Muscle layer of duodenum (tissue), 2 donors: Measurements from ENCODE around the gene GDF2.

Experiments
- H3K27ac ChIP-seq: one replicate; pipeline ENCODE4 v1.7.0; 2013; ENCODE audit warnings: mild to moderate bottlenecking, low read length
- H3K27me3 ChIP-seq: one replicate; pipeline ENCODE4 v1.7.0; 2013; ENCODE audit warnings: low read depth, mild to moderate bottlenecking, control low read depth, low read length
- H3K36me3 ChIP-seq, 2 donors: one replicate each; pipeline ENCODE4 v1.7.0; 2013; ENCODE audit warnings: low read length in 2 of 2, control low read depth in 1 of 2, mild to moderate bottlenecking in 1 of 2; ENCODE audit not compliant: insufficient read depth in 2 of 2, control insufficient read depth in 1 of 2
- H3K4me1 ChIP-seq, 2 donors: one replicate each; pipeline ENCODE4 v1.7.0; 2013; ENCODE audit warnings: low read length in 2 of 2, mild to moderate bottlenecking in 2 of 2, control low read depth in 1 of 2, moderate library complexity in 1 of 2; ENCODE audit not compliant: insufficient read depth in 2 of 2, control insufficient read depth in 1 of 2
- H3K4me3 ChIP-seq, 2 donors: one replicate each; pipeline ENCODE4 v1.7.0; 2013; ENCODE audit warnings: low read length in 2 of 2, low read depth in 1 of 2, mild to moderate bottlenecking in 1 of 2
- H3K9me3 ChIP-seq, 2 donors: one replicate each; pipeline ENCODE4 v1.7.0; 2013; ENCODE audit warnings: low read length in 2 of 2, control low read depth in 1 of 2, mild to moderate bottlenecking in 1 of 2; ENCODE audit not compliant: control insufficient read depth in 1 of 2
- donor health status: healthy.

Gene GDF2

GRCh38 chr10:47326927-47327330 lies 4.7 kb downstream of the GDF2 start:
- Histone ChIP-seq H3K36me3 (no peaks in the 10 kb centered on the region), H3K27me3 (no peaks in the 10 kb centered on the region), H3K4me3 (no peak overlapping the region), H3K4me1 (no peaks in the 10 kb centered on the region), H3K9me3 (no peaks in the 10 kb centered on the region), H3K27ac (no peak overlapping the region)

DNA sequence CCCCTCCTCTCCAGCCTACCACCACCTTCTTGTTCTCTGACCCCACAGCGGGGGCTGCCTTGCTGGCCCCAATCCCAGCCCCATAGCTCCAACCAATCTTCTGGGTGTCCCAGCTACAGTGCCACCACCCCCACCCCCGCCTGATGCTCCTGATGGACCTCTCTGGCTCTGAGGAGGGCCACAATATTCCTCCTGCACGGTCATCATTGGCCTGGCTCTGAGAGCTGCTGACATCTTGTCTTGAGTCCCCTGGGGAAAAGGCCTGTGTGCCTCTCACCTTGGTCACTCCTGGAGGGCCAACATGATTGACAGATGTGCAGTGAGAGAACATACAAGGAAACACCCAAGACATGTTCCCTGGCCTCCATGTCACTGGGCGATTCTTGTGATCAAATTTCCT lies 7.6 kb downstream of the GDF2 start:
- Histone ChIP-seq H3K36me3 (no peaks in the 10 kb centered on the region), H3K4me3 (no peak overlapping the region), H3K27ac (no peak overlapping the region), H3K27me3 (no peaks in the 10 kb centered on the region), H3K9me3 (no peaks in the 10 kb centered on the region), H3K4me1 (no peaks in the 10 kb centered on the region)

DNA sequence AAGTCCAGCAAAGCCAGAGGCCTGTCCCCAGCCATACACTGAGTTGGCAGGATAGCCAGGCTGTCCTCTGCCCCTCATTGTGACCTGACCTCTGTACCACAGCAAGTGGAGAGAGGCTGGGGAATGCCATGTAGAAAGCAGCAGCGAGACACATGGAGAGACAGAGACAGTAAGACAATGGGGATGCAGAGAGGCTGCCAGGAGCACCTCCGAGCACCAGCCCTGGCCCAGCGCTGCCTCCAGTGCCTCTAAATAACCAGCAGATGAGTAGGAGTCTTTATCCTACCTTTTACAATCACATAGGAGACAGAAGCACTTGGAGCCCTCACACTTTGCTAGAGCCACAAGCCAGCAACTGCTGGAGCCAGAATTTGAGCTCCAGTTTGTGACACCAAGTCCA lies 8.1 kb downstream of the GDF2 start:
- H3K27ac ChIP-seq, result no peak overlapping the region
- H3K4me1 ChIP-seq, result no peaks in the 10 kb centered on the region
- no peaks in the 10 kb centered on the region for H3K36me3 ChIP-seq
- no peak overlapping the region for H3K4me3 ChIP-seq
- H3K27me3 ChIP-seq, result no peaks in the 10 kb centered on the region
- no peaks in the 10 kb centered on the region for H3K9me3 ChIP-seq

DNA sequence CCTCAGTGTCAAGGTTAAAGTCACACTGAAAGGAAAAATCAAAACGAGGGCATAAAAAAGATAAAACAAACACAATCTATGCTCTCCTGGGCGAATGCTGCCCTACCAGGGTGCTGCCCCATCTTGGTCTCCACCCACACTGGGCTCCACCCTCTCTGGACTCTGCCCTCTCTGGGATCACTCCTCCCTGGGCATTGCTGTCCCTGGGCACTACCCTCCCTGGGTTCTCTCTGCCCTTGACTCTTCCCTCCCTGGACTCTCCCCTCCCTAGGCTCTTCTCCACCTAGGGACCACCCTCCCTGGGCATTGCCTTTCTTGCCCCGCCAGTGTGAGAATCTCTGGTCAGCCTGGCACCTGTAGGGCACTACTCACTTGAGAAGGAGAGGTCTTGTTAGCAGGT lies 8.6 kb downstream of the GDF2 start:
- H3K36me3 ChIP-seq, result no peaks in the 10 kb centered on the region
- no peaks in the 10 kb centered on the region for H3K27me3 ChIP-seq
- no peaks in the 10 kb centered on the region for H3K4me1 ChIP-seq
- no peaks in the 10 kb centered on the region for H3K9me3 ChIP-seq
- H3K27ac ChIP-seq, result no peak overlapping the region
- no peak overlapping the region for H3K4me3 ChIP-seq

GRCh38 chr10:47331491-47331890 lies 9.2 kb downstream of the GDF2 start:
- H3K27me3 ChIP-seq, result no peaks in the 10 kb centered on the region
- no peak overlapping the region for H3K4me3 ChIP-seq
- H3K9me3 ChIP-seq, result no peaks in the 10 kb centered on the region
- H3K36me3 ChIP-seq, result no peaks in the 10 kb centered on the region
- no peaks in the 10 kb centered on the region for H3K4me1 ChIP-seq
- no peak overlapping the region for H3K27ac ChIP-seq

GRCh38 chr10:47331954-47332353 lies 9.7 kb downstream of the GDF2 start:
- no peaks in the 10 kb centered on the region for H3K4me1 ChIP-seq
- H3K27ac ChIP-seq, result no peak overlapping the region
- H3K36me3 ChIP-seq, result no peaks in the 10 kb centered on the region
- H3K4me3 ChIP-seq, result no peak overlapping the region
- H3K9me3 ChIP-seq, result no peaks in the 10 kb centered on the region
- no peaks in the 10 kb centered on the region for H3K27me3 ChIP-seq

- H3K27ac ChIP-seq, result no peak overlapping the region
- H3K4me1 ChIP-seq, result no peaks in the 10 kb centered on the region
- H3K36me3 ChIP-seq, result no peaks in the 10 kb centered on the region
- H3K27me3 ChIP-seq, result no peaks in the 10 kb centered on the region
- no peak overlapping the region for H3K4me3 ChIP-seq
- H3K9me3 ChIP-seq, result no peaks in the 10 kb centered on the region
Measured at GRCh38 chr10:47332371-47332770, 10.1 kb downstream of the GDF2 start.

- H3K27ac ChIP-seq, result no peak overlapping the region
- no peaks in the 10 kb centered on the region for H3K9me3 ChIP-seq
- no peak overlapping the region for H3K4me3 ChIP-seq
- H3K27me3 ChIP-seq, result no peaks in the 10 kb centered on the region
- H3K36me3 ChIP-seq, result no peaks in the 10 kb centered on the region
- H3K4me1 ChIP-seq, result no peaks in the 10 kb centered on the region
Measured at GRCh38 chr10:47332946-47333345, 10.7 kb downstream of the GDF2 start.

GRCh38 chr10:47333532-47333931 lies 11.3 kb downstream of the GDF2 start:
- Histone ChIP-seq H3K4me1 (no peaks in the 10 kb centered on the region), H3K9me3 (no peaks in the 10 kb centered on the region), H3K27ac (no peak overlapping the region), H3K36me3 (no peaks in the 10 kb centered on the region), H3K27me3 (no peaks in the 10 kb centered on the region), H3K4me3 (no peak overlapping the region)

DNA sequence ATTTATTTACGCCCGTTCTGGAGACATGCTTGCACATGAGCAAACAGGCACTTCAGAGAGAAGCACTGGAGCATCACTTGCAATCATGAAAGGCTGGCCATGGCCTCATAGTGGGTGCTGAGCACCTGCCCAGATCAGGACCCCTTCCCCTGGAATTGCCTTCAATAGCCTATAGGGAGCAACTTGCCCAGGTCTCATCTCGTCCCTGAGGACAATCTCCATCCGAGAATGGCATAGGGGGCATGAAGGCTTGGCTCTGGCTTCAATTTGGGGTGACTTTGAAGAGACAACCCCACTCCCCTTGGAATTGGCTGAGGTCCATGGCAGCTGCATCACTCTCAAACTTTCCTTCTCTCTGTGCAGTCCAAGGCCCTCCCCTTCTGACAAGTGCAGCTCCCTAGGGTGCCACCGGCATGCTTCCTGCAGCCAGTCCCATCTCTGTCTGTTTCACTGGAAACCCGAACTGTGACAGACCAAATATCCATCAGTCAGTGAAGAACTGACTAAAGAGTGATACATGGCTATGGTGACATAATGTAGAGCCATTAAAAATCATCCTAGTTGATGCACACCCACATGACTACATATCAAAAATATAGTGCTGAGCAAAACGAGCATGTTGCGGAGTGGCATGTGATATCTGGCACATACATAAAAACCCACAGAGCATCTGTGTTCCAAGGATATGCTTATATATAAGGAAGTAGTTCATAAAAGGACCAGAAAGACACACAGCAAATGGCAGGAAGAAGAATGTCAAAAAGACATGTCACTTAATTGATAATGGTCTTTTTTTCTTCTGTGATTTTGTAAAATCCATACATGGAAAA lies 12.4 kb downstream of the GDF2 start:
- Histone ChIP-seq H3K36me3 (no peaks in the 10 kb centered on the region), H3K9me3 (no peaks in the 10 kb centered on the region), H3K4me3 (no peak overlapping the region), H3K27me3 (no peaks in the 10 kb centered on the region), H3K4me1 (no peaks in the 10 kb centered on the region), H3K27ac (no peak overlapping the region)

GRCh38 chr10:47335906-47336305 lies 13.7 kb downstream of the GDF2 start:
- Histone ChIP-seq H3K4me3 (no peak overlapping the region), H3K36me3 (no peaks in the 10 kb centered on the region), H3K9me3 (no peaks in the 10 kb centered on the region), H3K27ac (no peak overlapping the region), H3K27me3 (no peaks in the 10 kb centered on the region), H3K4me1 (no peaks in the 10 kb centered on the region)
